ENCODE data around the gene PNCK. TPM values are rescaled to one million over a fixed set of nuclear protein-coding genes. Genes with fewer than 3 reads are reported as not detected.

PNCK gene
- total RNA-seq, 1 experiment from 2014 or later = 0.84 TPM

GRCh38 chrX:153688506-153688905, 14.9 kb upstream of the PNCK start:
- intact Hi-C loops (cut with micrococcal nuclease) = no loop called here
- peak overlapping the region; percentile 74; the same call in 1 of the 2 replicates for H3K27ac ChIP-seq (ENCODE audit: low read depth, low read length)

More at GRCh38 chrX:153688506-153688905, 14.9 kb upstream of the PNCK start:
- H3K79me2 ChIP-seq (ENCODE audit: insufficient read depth, low read length) = peaks cover 22% of the 10 kb centered on the region
- H3K9me3 ChIP-seq (ENCODE audit: control insufficient read depth in 1 of 2, insufficient read depth in 1 of 2, low read depth in 1 of 2, low read length in 2 of 2) = no peaks in the 10 kb centered on the region
- H3K4me2 ChIP-seq (ENCODE audit: low read length) = peak overlapping the region; percentile 41
- no peaks in the 10 kb centered on the region for H4K20me1 ChIP-seq (ENCODE audit: insufficient read depth)
- TF ChIP-seq CEBPB (IDR thresholded peaks at IDR 0.05; ENCODE audit: low read depth) (no peak), POLR2AphosphoS5 (IDR thresholded peaks at IDR 0.05; ENCODE audit: low read depth, low read length) (no peak), FOSL1 (IDR thresholded peaks at IDR 0.05; ENCODE audit: low read depth) (no peak), SP1 (IDR thresholded peaks at IDR 0.05; ENCODE audit: low read depth) (no peak), TCF7L2 (IDR thresholded peaks at IDR 0.05; ENCODE audit: borderline replicate concordance, extremely low read depth, insufficient read depth, insufficient read length) (no peak), SIN3A (IDR thresholded peaks at IDR 0.05; ENCODE audit: low read depth) (no peak), SRF (IDR thresholded peaks at IDR 0.05; ENCODE audit: low read depth) (no peak)
- TF ChIP-seq, protein P1, sequence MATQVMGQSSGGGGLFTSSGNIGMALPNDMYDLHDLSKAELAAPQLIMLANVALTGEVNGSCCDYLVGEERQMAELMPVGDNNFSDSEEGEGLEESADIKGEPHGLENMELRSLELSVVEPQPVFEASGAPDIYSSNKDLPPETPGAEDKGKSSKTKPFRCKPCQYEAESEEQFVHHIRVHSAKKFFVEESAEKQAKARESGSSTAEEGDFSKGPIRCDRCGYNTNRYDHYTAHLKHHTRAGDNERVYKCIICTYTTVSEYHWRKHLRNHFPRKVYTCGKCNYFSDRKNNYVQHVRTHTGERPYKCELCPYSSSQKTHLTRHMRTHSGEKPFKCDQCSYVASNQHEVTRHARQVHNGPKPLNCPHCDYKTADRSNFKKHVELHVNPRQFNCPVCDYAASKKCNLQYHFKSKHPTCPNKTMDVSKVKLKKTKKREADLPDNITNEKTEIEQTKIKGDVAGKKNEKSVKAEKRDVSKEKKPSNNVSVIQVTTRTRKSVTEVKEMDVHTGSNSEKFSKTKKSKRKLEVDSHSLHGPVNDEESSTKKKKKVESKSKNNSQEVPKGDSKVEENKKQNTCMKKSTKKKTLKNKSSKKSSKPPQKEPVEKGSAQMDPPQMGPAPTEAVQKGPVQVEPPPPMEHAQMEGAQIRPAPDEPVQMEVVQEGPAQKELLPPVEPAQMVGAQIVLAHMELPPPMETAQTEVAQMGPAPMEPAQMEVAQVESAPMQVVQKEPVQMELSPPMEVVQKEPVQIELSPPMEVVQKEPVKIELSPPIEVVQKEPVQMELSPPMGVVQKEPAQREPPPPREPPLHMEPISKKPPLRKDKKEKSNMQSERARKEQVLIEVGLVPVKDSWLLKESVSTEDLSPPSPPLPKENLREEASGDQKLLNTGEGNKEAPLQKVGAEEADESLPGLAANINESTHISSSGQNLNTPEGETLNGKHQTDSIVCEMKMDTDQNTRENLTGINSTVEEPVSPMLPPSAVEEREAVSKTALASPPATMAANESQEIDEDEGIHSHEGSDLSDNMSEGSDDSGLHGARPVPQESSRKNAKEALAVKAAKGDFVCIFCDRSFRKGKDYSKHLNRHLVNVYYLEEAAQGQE (IDR thresholded peaks at IDR 0.05; ENCODE audit: low read depth) = no peak
- TF ChIP-seq, protein P2, sequence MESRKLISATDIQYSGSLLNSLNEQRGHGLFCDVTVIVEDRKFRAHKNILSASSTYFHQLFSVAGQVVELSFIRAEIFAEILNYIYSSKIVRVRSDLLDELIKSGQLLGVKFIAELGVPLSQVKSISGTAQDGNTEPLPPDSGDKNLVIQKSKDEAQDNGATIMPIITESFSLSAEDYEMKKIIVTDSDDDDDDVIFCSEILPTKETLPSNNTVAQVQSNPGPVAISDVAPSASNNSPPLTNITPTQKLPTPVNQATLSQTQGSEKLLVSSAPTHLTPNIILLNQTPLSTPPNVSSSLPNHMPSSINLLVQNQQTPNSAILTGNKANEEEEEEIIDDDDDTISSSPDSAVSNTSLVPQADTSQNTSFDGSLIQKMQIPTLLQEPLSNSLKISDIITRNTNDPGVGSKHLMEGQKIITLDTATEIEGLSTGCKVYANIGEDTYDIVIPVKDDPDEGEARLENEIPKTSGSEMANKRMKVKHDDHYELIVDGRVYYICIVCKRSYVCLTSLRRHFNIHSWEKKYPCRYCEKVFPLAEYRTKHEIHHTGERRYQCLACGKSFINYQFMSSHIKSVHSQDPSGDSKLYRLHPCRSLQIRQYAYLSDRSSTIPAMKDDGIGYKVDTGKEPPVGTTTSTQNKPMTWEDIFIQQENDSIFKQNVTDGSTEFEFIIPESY (IDR thresholded peaks at IDR 0.05; ENCODE audit: extremely low read depth, insufficient replicate concordance, low read length) = no peak
- DNase-seq (ENCODE audit: low read depth, low spot score) (no peak), ATAC-seq (peak; percentile 1; the same call in 1 of the 2 replicates)
- H3K36me3 ChIP-seq (ENCODE audit: control insufficient read depth in 1 of 2, insufficient read depth in 2 of 2, low read length in 2 of 2) = no peaks in the 10 kb centered on the region
- no peaks in the 10 kb centered on the region for H3K27me3 ChIP-seq (ENCODE audit: insufficient read depth, low read length)
- ChIA-PET POLR2A (no interaction called here), RAD21 (ENCODE audit: low non-redundant PET in 1 of 2, low total read pairs in 2 of 2, uncharacterized antibody in 2 of 2, unreplicated experiment in 2 of 2) (no interaction called here), CTCF (no interaction called here)
- H3K4me3 ChIP-seq (replicated peaks in 1 of 2; ENCODE audit: low read depth in 1 of 2, low read length in 2 of 2) = peak overlapping the region; percentile 40 to 54
- H3K9me2 ChIP-seq (ENCODE audit: insufficient read depth) = no peaks in the 10 kb centered on the region
- H2AFZ ChIP-seq (ENCODE audit: low read depth, low read length, poor library complexity, severe bottlenecking) = no peak overlapping the region
- H3K9ac ChIP-seq (ENCODE audit: low read length) = peak overlapping the region; percentile 63
- peaks cover 4 to 24% of the 10 kb centered on the region in 2 experiments; a peak in 3 of 4 replicates for H3K4me1 ChIP-seq (ENCODE audit: control insufficient read depth in 1 of 2, insufficient read depth in 2 of 2, low read length in 2 of 2)
- no TSS peak for BruUV-seq (replicated peaks)
